Activated CD4-positive, alpha-beta T cell treated with anti-CD3 and anti-CD28 coated beads, Interleukin-2, Interleukin-6, amounts not matched to agents 100 ng/mL and 50 ng/mL, durations not matched to agents 16 hours and 8 hours (primary cell): ENCODE results near the gene ARID1B.

Source experiments
- DNase-seq: peaks from one replicate; pipeline ENCODE4 v3.0.0-alpha.2; 2020

Gene ARID1B

GRCh38 chr6:156828280-156828703 lies 51.1 kb downstream of the ARID1B start:
- DNase-seq = peak; percentile 42

- no peak for DNase-seq
These were observed 52.9 kb downstream of the ARID1B start for GRCh38 chr6:156830126-156830525.

GRCh38 chr6:156832231-156832647 lies 55.1 kb downstream of the ARID1B start:
- no peak for DNase-seq

- no peak for DNase-seq
These were observed 55.5 kb downstream of the ARID1B start for GRCh38 chr6:156832669-156833068.

- DNase-seq = no peak
These were observed 56.6 kb downstream of the ARID1B start for GRCh38 chr6:156833755-156834154.

GRCh38 chr6:156839129-156839528 lies 62.0 kb downstream of the ARID1B start:
- no peak for DNase-seq

GRCh38 chr6:156839591-156840001 lies 62.4 kb downstream of the ARID1B start:
- DNase-seq = no peak

GRCh38 chr6:156840136-156840535 lies 63.0 kb downstream of the ARID1B start:
- no peak for DNase-seq

- DNase-seq = no peak
These were observed 63.4 kb downstream of the ARID1B start for GRCh38 chr6:156840606-156841005.

GRCh38 chr6:156841508-156841907 lies 64.3 kb downstream of the ARID1B start:
- DNase-seq = no peak

- no peak for DNase-seq
These were observed 65.5 kb downstream of the ARID1B start for GRCh38 chr6:156842598-156843250.

- no peak for DNase-seq
These were observed 66.9 kb downstream of the ARID1B start for GRCh38 chr6:156844089-156844488.

- DNase-seq = no peak
These were observed 68.4 kb downstream of the ARID1B start for GRCh38 chr6:156845454-156846155.

- DNase-seq = no peak
These were observed 69.8 kb downstream of the ARID1B start for GRCh38 chr6:156846845-156847599.

GRCh38 chr6:156848123-156848522 lies 70.9 kb downstream of the ARID1B start:
- DNase-seq = no peak

GRCh38 chr6:156848533-156848932 lies 71.4 kb downstream of the ARID1B start:
- DNase-seq = no peak

GRCh38 chr6:156849806-156850205 lies 72.6 kb downstream of the ARID1B start:
- DNase-seq = no peak

GRCh38 chr6:156850353-156850752 lies 73.2 kb downstream of the ARID1B start:
- no peak for DNase-seq

- DNase-seq = no peak
These were observed 74.3 kb downstream of the ARID1B start for GRCh38 chr6:156851454-156851921.

- DNase-seq = no peak
These were observed 75.1 kb downstream of the ARID1B start for GRCh38 chr6:156852147-156852857.

- DNase-seq = no peak
These were observed 75.7 kb downstream of the ARID1B start for GRCh38 chr6:156852858-156853216.

- DNase-seq = no peak
These were observed 76.6 kb downstream of the ARID1B start for GRCh38 chr6:156853733-156854132.
